GM21447 (cell line): ENCODE measurements around the gene AKAP5.

Experiments used
- ATAC-seq: cut with Tn5 transposase; IDR thresholded peaks from one replicate; pipeline ENCODE4 v1.9.1; 2021; ENCODE audit not compliant: unreplicated experiment

The AKAP5 gene

GRCh38 chr14:64465191-64465822 is at the start of gene AKAP5:
TSS of gene AKAP5 (plus strand) at chr14:64465499. CDS start at chr14:64468395, 2,896 bp downstream.
- peak; percentile 53 for ATAC-seq

- ATAC-seq, result no peak
Measured at GRCh38 chr14:64416348-64416932, 48.9 kb upstream of the AKAP5 start.

- ATAC-seq, result no peak
Measured at GRCh38 chr14:64417055-64417770, 48.1 kb upstream of the AKAP5 start.

GRCh38 chr14:64417771-64418125 is 47.6 kb upstream of the AKAP5 start:
- ATAC-seq, result no peak

GRCh38 chr14:64419003-64419402 is 46.3 kb upstream of the AKAP5 start:
- ATAC-seq, result no peak

GRCh38 chr14:64421166-64421565 is 44.1 kb upstream of the AKAP5 start:
- ATAC-seq, result no peak

- ATAC-seq, result no peak
Measured at GRCh38 chr14:64422005-64422404, 43.3 kb upstream of the AKAP5 start.

GRCh38 chr14:64422756-64423155 is 42.5 kb upstream of the AKAP5 start:
- no peak for ATAC-seq

- no peak for ATAC-seq
Measured at GRCh38 chr14:64423987-64424386, 41.3 kb upstream of the AKAP5 start.

- no peak for ATAC-seq
Measured at GRCh38 chr14:64434528-64434927, 30.8 kb upstream of the AKAP5 start.

- ATAC-seq, result no peak
Measured at GRCh38 chr14:64438181-64438841, 27.0 kb upstream of the AKAP5 start.

GRCh38 chr14:64439141-64439540 is 26.2 kb upstream of the AKAP5 start:
- no peak for ATAC-seq

- no peak for ATAC-seq
Measured at GRCh38 chr14:64440494-64440893, 24.8 kb upstream of the AKAP5 start.

GRCh38 chr14:64442300-64442988 is 22.9 kb upstream of the AKAP5 start:
- no peak for ATAC-seq

- no peak for ATAC-seq
Measured at GRCh38 chr14:64444140-64444539, 21.2 kb upstream of the AKAP5 start.

- ATAC-seq, result peak; percentile 97
Measured at GRCh38 chr14:64444984-64445845, 20.1 kb upstream of the AKAP5 start.

- no peak for ATAC-seq
Measured at GRCh38 chr14:64447876-64448670, 17.2 kb upstream of the AKAP5 start.

GRCh38 chr14:64450255-64450654 is 15.0 kb upstream of the AKAP5 start:
- no peak for ATAC-seq

- ATAC-seq, result no peak
Measured at GRCh38 chr14:64454671-64455070, 10.6 kb upstream of the AKAP5 start.
